ENCODE measurements around the gene KIAA0513.

Gene KIAA0513

DNA sequence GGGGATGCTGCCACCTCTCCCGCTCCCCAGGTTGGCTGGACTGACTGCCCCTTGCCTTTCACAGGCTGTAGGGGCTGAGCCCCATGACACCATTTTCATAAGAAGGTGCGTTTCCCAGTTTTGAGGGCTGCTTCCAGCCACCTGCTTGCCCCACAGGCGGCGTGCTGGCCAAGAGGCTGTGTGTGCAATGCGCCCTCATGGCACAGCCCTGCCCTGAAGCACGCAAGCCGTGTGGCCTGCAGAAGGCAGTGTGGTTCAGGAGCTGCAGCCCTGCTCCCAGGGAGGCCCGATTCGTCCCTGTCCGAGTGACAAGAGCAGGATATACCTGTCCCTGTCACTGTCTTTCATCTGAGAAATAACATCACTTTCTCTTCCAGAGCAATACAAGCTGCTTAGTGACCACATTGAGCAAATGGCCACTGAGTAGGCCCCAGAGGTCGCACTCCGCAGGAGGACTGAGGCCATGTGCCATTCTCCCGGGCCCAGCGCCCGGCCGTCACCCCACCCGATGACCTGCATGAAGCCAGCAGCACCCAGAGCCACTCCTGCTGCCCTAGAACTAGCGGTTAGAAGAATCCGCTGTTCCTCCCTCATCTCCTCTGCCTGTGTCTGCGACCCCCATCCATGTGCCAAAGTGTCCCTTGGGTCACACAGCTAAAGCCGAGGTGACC, 60.4 kb downstream of the KIAA0513 start:
- no peaks in the 10 kb centered on the region for H3K9me3 ChIP-seq (ENCODE audit: insufficient read depth, low read length)
- H3K9me2 ChIP-seq (replicated peaks; ENCODE audit: insufficient read depth, low read length), result no peaks in the 10 kb centered on the region
- H2AFZ ChIP-seq (ENCODE audit: low read depth, low read length, severe bottlenecking), result no peak overlapping the region
- H3K9ac ChIP-seq (ENCODE audit: low read length), result no peak overlapping the region
- H3K36me3 ChIP-seq (ENCODE audit: low read length), result no peaks in the 10 kb centered on the region
- no peaks in the 10 kb centered on the region for H4K20me1 ChIP-seq (ENCODE audit: low read depth, low read length)
- TF ChIP-seq, protein P1, sequence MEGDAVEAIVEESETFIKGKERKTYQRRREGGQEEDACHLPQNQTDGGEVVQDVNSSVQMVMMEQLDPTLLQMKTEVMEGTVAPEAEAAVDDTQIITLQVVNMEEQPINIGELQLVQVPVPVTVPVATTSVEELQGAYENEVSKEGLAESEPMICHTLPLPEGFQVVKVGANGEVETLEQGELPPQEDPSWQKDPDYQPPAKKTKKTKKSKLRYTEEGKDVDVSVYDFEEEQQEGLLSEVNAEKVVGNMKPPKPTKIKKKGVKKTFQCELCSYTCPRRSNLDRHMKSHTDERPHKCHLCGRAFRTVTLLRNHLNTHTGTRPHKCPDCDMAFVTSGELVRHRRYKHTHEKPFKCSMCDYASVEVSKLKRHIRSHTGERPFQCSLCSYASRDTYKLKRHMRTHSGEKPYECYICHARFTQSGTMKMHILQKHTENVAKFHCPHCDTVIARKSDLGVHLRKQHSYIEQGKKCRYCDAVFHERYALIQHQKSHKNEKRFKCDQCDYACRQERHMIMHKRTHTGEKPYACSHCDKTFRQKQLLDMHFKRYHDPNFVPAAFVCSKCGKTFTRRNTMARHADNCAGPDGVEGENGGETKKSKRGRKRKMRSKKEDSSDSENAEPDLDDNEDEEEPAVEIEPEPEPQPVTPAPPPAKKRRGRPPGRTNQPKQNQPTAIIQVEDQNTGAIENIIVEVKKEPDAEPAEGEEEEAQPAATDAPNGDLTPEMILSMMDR (IDR thresholded peaks at IDR 0.05; ENCODE audit: insufficient read depth, low read length, poor library complexity, severe bottlenecking), result no peak
- no peak for TF ChIP-seq EZH2phosphoT487 (conservative IDR thresholded peaks at IDR 0.05; ENCODE audit: low read length)
- H3K79me2 ChIP-seq (ENCODE audit: insufficient read depth, low read length), result no peaks in the 10 kb centered on the region
- H3K27ac ChIP-seq (ENCODE audit: low read depth, low read length), result no peak overlapping the region
- H3K4me3 ChIP-seq (ENCODE audit: insufficient read depth, low read length, poor library complexity, severe bottlenecking), result no peak overlapping the region
- H3K27me3 ChIP-seq (ENCODE audit: low read length), result no peaks in the 10 kb centered on the region
- H3K4me2 ChIP-seq (ENCODE audit: low read depth, low read length, poor library complexity, severe bottlenecking), result no peak overlapping the region
- no peaks in the 10 kb centered on the region for H3F3A ChIP-seq (ENCODE audit: insufficient read depth)

DNA sequence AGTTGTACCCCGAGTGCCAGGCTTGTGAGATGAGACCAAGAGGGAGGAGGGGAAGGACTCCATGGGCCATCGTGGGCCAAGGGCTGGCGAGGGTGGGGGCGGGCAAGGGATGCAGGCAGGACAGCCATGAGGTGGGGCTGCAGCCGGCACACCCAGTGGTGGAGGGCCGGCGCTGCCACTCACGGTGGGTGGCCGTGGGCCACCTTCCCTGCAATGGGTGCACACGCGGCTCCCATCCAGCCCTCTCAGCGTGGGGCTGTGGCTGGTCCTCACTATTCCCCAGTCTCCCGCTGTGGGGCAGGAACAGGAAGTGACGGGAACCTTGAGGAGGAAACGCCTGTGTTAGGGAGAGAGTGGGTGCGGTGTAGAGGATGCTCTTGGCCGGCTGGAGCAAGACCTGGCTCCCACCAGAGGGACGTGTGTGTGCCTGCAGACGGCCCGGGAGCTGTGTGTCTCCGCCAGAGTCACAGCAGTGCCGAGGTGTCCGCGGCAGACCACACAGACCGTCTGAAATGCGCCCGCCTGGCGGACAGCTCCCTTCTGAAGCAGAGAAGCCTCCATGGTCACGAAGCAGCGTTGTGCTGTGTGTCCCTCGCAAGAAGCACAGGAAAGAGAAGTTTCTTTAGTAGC, 61.1 kb downstream of the KIAA0513 start:
- Histone ChIP-seq H3K27me3 (ENCODE audit: low read length) (no peaks in the 10 kb centered on the region), H3K36me3 (ENCODE audit: low read length) (no peaks in the 10 kb centered on the region), H4K20me1 (ENCODE audit: low read depth, low read length) (no peaks in the 10 kb centered on the region), H3K4me2 (ENCODE audit: low read depth, low read length, poor library complexity, severe bottlenecking) (no peak overlapping the region), H2AFZ (ENCODE audit: low read depth, low read length, severe bottlenecking) (no peak overlapping the region), H3K9me3 (ENCODE audit: insufficient read depth, low read length) (no peaks in the 10 kb centered on the region), H3K27ac (ENCODE audit: low read depth, low read length) (no peak overlapping the region), H3F3A (ENCODE audit: insufficient read depth) (no peaks in the 10 kb centered on the region), H3K79me2 (ENCODE audit: insufficient read depth, low read length) (no peaks in the 10 kb centered on the region), H3K9me2 (replicated peaks; ENCODE audit: insufficient read depth, low read length) (no peaks in the 10 kb centered on the region), H3K4me3 (ENCODE audit: insufficient read depth, low read length, poor library complexity, severe bottlenecking) (no peak overlapping the region), H3K9ac (ENCODE audit: low read length) (no peak overlapping the region)
- TF ChIP-seq, protein P1 (IDR thresholded peaks at IDR 0.05; ENCODE audit: insufficient read depth, low read length, poor library complexity, severe bottlenecking), result no peak
- TF ChIP-seq EZH2phosphoT487 (conservative IDR thresholded peaks at IDR 0.05; ENCODE audit: low read length), result no peak

- Histone ChIP-seq H3K4me2 (ENCODE audit: low read depth, low read length, poor library complexity, severe bottlenecking) (no peak overlapping the region), H3K9me3 (ENCODE audit: insufficient read depth, low read length) (no peaks in the 10 kb centered on the region), H3K36me3 (ENCODE audit: low read length) (no peaks in the 10 kb centered on the region), H3K9me2 (replicated peaks; ENCODE audit: insufficient read depth, low read length) (no peaks in the 10 kb centered on the region), H3K27me3 (ENCODE audit: low read length) (no peaks in the 10 kb centered on the region), H3K27ac (ENCODE audit: low read depth, low read length) (no peak overlapping the region), H2AFZ (ENCODE audit: low read depth, low read length, severe bottlenecking) (no peak overlapping the region), H3F3A (ENCODE audit: insufficient read depth) (no peaks in the 10 kb centered on the region), H4K20me1 (ENCODE audit: low read depth, low read length) (no peaks in the 10 kb centered on the region), H3K9ac (ENCODE audit: low read length) (no peak overlapping the region), H3K4me3 (ENCODE audit: insufficient read depth, low read length, poor library complexity, severe bottlenecking) (no peak overlapping the region), H3K79me2 (ENCODE audit: insufficient read depth, low read length) (no peaks in the 10 kb centered on the region)
- TF ChIP-seq, protein P1 (IDR thresholded peaks at IDR 0.05; ENCODE audit: insufficient read depth, low read length, poor library complexity, severe bottlenecking), result no peak
- TF ChIP-seq EZH2phosphoT487 (conservative IDR thresholded peaks at IDR 0.05; ENCODE audit: low read length), result no peak
Observed at GRCh38 chr16:85089525-85089924, 61.9 kb downstream of the KIAA0513 start.
